IPS-15b (cell line): ENCODE data around the gene DGLUCY.
"Not testable (repeated sequence)": the region's sequence is repeated elsewhere in the genome, so short reads cannot be mapped to it uniquely, and the experiment has no call there.

ENCODE experiments used
- H3K27me3 ChIP-seq: one replicate; pipeline ENCODE4 v1.6.1; 2013; ENCODE audit warnings: low read length; ENCODE audit not compliant: control insufficient read depth, insufficient read depth
- H3K36me3 ChIP-seq: one replicate; pipeline ENCODE4 v1.6.1; 2013; ENCODE audit warnings: low read length; ENCODE audit not compliant: control insufficient read depth, insufficient read depth
- H3K4me1 ChIP-seq: one replicate; pipeline ENCODE4 v1.6.1; 2013; ENCODE audit warnings: mild to moderate bottlenecking, low read length; ENCODE audit not compliant: control insufficient read depth, insufficient read depth
- H3K4me3 ChIP-seq: one replicate; pipeline ENCODE4 v1.5.1; 2013; ENCODE audit warnings: low read depth, low read length
- H3K9ac ChIP-seq: one replicate; pipeline ENCODE4 v1.6.1; 2013; ENCODE audit warnings: low read depth, mild to moderate bottlenecking, low read length
- H3K9me3 ChIP-seq: one replicate; pipeline ENCODE4 v1.6.1; 2013; ENCODE audit warnings: mild to moderate bottlenecking, low read length; ENCODE audit not compliant: control insufficient read depth, insufficient read depth

DGLUCY gene

DNA sequence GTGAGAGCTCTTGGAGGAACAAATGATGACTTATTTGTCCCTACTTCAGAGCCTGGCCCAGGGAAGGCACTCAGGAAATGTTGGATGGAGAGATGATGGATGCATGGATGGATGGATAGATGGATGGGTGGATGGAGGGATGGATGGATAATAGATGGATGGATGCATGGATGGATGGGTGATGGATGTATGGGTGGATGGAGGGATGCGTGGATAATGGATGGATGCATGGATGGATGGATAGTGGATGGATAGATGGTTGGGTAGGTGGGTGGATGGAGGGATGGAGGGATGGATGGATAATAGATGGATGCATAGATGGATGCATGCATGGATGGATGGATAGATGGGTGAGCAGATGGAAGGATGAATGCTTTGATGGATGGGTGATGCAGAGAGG lies 107.4 kb downstream of the DGLUCY start:
- Histone ChIP-seq H3K27me3 (no peaks in the 10 kb centered on the region), H3K9me3 (no peaks in the 10 kb centered on the region), H3K9ac (no peak overlapping the region), H3K4me3 (no peak overlapping the region), H3K36me3 (peaks cover 8% of the 10 kb centered on the region), H3K4me1 (no peaks in the 10 kb centered on the region)

DNA sequence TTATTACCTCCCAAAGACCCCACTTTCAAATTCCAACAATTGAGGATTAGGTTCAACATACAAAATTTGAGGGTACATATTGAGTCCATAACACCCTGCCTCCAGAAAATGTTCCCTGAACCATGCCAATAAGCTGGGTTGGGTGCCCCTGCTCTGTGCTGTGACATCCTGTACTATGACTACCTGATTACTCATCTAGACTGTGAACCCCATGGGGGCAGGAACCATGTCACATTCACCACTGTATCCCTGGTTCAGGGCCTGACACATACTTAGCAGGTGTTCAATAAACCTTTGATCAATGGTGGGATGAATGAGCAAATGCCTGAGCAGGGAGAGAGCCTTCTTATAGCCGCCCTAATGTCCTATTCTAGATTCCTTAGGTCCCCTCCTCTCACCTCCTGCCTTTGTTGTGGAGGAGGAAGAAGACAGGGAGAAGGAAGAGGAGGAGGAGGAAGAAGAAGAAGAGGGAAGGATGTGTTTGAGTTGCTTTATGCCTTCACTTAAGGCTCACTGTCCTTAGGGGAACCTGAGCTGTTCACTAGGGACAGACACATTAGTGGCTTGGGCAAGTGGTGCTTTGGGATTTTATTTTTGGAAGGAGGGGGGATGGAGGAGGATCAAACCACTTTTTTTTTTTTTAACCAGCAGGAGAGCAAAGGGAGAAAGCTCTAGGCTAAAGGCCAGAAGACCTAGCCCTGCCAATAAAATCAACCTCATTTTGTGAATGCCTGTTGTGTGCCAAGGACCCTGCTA lies 109.3 kb downstream of the DGLUCY start:
- no peaks in the 10 kb centered on the region for H3K27me3 ChIP-seq
- H3K4me3 ChIP-seq = no peak overlapping the region
- H3K9ac ChIP-seq = no peak overlapping the region
- H3K4me1 ChIP-seq = peaks cover 1% of the 10 kb centered on the region
- no peaks in the 10 kb centered on the region for H3K9me3 ChIP-seq
- peaks cover 8% of the 10 kb centered on the region for H3K36me3 ChIP-seq

DNA sequence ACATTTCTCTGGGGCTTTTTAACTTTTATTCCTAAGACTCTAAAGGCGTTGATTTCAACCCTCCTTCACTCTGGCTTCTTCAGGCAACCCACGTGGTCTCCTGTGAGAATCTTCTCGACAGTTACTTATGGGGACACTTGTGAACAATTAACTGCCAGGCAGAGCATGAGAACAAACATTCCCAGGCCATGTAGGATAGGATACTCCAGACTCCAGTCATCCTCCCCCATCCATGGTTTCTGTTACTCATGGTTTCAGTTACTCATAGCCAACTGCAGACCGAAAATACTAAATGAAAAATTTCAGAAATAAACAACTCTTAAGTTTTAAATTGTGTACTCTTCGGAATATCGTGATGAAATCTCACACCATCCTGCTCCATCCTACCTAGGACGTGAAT lies 111.2 kb downstream of the DGLUCY start:
- Histone ChIP-seq H3K36me3 (peaks cover 5% of the 10 kb centered on the region), H3K9me3 (no peaks in the 10 kb centered on the region), H3K9ac (no peak overlapping the region), H3K27me3 (no peaks in the 10 kb centered on the region), H3K4me1 (peaks cover 6% of the 10 kb centered on the region), H3K4me3 (no peak overlapping the region)

DNA sequence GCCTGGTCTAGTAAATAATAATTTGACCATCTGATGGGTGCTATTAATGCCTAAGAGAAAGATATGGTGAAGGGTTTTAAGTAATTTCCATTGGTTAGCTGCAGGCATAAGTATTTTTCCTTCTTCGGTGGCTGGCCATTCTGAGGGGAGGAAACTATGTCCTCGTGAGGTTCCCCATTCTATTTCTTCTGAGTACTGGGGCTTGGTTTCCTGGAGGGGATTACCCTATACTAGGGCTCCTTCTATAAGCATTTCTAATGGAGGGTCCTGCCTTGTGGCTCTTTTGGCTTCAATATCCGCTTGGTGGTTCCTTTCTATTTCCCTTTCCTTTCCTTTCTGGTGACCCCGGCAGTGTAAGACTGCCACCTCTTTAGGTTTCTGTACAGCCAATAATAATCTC lies 112.5 kb downstream of the DGLUCY start:
- not testable (repeated sequence) for H3K36me3 ChIP-seq, H3K4me3 ChIP-seq, H3K9ac ChIP-seq, H3K4me1 ChIP-seq, H3K9me3 ChIP-seq, H3K27me3 ChIP-seq

DNA sequence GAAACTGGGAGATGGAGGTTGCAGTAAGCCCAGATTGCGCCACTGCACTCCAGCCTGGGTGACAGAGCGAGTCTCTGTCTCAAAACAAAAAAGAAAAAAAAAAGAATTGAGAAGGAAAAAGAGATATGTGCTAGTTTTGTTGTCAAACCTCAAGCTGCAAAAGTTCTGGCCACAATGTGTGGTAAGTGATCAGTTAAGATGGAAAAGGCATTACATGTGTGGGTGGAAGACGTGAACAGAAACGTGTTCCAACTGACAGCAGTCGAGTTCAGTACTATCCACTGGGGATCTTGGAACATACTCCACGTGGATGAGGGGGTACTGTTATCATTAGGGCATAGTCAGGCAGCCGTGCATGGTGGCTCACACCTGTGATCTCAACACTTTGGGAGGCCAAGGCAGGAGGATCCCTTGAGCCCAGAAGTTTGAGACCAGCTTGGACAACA lies 113.3 kb downstream of the DGLUCY start:
- Histone ChIP-seq H3K27me3 (no peaks in the 10 kb centered on the region), H3K4me3 (no peak overlapping the region), H3K9ac (no peak overlapping the region), H3K4me1 (peaks cover 6% of the 10 kb centered on the region), H3K9me3 (no peaks in the 10 kb centered on the region), H3K36me3 (peaks cover 4% of the 10 kb centered on the region)

DNA sequence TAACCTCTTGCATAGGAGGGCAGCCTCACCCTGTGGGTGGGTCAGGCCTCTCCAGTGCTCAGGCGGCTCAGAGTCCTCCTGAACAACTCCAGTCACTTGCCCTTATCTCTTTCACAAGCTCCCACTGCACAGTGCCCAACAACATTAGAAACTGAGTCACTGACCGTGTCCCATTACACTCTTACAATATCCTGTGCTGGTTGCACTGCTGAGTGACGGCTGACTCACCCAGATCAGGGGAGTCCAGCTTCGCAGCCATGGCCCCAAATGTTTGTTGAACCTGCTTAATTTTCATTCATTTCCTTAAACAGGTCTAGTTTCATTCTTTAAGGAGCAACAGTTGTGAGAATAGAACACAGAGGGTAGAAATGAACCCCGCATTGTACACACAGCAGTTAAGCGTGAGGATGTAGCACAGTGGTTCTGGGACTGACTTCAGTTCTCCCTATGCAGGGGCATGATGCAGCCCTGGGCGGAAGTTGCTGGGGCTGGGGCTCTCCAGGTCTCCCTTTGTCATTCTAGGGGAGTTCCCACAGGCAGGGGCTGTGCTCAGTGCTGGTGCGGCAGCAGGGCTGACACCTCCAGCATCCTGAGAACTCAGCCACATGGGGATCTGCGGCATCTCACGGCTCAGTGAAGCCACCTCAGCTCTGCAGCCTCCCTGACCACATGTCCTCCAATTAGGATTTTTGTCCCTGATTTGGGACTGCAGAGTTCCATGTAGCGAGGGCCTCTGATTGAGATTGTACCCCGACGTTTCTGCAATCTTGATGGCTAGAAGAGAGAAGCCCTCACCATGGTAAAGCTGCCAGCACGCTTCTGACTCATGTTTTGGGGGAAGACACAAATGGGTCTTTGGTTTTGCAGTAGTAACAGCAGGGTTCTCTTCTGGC lies 114.5 kb downstream of the DGLUCY start:
- Histone ChIP-seq H3K9ac (no peak overlapping the region), H3K36me3 (peaks cover 4% of the 10 kb centered on the region), H3K4me1 (peaks cover 6% of the 10 kb centered on the region), H3K27me3 (no peaks in the 10 kb centered on the region), H3K4me3 (no peak overlapping the region), H3K9me3 (no peaks in the 10 kb centered on the region)

DNA sequence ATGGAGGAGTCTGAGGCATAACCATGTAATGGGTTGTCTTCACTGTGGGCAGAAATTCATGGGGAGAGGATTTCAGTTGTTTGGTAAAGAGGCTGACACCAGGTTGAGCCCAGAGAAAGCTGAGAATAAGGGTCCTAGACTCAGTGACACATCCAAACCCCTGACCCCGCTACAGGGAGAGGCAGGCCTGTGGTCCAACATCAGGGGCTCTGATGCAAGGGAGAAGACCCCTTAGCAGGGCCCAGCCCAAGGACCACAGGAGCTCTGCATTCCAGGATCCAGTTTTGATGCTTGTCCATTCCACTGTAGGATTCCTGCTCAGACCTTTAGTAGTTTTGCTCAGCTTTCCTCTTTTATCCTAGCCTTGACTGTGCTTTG lies 115.1 kb downstream of the DGLUCY start:
- H3K4me3 ChIP-seq = no peak overlapping the region
- H3K9me3 ChIP-seq = no peaks in the 10 kb centered on the region
- H3K4me1 ChIP-seq = peaks cover 6% of the 10 kb centered on the region
- peaks cover 4% of the 10 kb centered on the region for H3K36me3 ChIP-seq
- no peak overlapping the region for H3K9ac ChIP-seq
- no peaks in the 10 kb centered on the region for H3K27me3 ChIP-seq

DNA sequence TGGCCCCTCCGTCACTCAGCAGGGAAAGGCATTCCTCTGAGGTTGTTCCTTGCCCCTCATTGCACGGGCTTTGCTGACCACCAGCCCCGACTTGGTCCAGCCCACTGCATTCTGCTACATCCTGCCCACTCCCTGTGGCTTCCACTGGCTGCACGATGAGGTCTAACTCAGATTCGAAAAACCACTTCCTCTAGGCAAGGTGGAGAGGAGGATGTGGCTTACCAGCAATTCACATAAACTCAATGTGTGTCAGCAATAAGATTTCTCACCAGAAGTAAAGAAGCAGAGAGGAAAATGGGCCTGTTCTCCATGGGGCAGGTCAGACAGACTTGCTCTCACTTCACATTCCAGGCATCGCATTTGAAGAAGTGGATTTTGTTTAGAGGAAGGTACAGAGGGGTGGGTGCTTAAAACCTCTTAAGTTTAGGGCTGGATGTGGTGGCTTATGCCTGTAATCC lies 115.9 kb downstream of the DGLUCY start:
- no peak overlapping the region for H3K9ac ChIP-seq
- no peaks in the 10 kb centered on the region for H3K27me3 ChIP-seq
- H3K36me3 ChIP-seq = peaks cover 4% of the 10 kb centered on the region
- H3K9me3 ChIP-seq = no peaks in the 10 kb centered on the region
- H3K4me3 ChIP-seq = no peak overlapping the region
- H3K4me1 ChIP-seq = peaks cover 6% of the 10 kb centered on the region

DNA sequence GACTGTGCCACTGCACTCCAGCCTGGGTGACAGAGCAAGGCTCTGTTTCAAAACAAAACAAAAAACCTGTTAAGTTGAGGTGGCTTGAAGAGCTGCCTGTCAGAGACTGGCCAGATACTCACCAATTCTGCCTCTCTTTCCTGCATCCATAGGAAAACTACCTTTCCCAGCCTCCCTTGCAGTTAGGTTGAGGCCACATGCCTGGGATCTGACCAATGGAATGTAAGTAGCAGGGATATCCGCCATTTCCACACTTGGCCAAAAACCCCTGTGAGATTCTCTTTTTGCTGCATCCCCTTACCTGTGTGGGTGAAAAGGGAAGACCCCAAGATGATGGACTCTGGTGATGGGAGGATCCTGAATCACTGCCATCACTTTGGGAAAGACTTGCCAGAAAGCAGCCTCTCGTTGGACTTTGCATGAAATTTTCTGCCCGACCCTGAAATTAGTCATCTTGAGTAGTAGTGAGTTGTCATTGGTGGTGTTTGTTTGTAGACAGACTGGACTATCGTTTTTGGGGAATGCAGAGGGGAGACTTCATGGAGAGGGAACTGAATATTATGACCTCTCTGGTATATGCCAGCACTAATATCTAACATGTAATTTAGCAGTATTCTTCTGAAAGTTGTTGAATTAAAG lies 116.6 kb downstream of the DGLUCY start:
- Histone ChIP-seq H3K9ac (no peak overlapping the region), H3K9me3 (no peaks in the 10 kb centered on the region), H3K36me3 (peaks cover 4% of the 10 kb centered on the region), H3K4me1 (peaks cover 6% of the 10 kb centered on the region), H3K4me3 (no peak overlapping the region), H3K27me3 (no peaks in the 10 kb centered on the region)

DNA sequence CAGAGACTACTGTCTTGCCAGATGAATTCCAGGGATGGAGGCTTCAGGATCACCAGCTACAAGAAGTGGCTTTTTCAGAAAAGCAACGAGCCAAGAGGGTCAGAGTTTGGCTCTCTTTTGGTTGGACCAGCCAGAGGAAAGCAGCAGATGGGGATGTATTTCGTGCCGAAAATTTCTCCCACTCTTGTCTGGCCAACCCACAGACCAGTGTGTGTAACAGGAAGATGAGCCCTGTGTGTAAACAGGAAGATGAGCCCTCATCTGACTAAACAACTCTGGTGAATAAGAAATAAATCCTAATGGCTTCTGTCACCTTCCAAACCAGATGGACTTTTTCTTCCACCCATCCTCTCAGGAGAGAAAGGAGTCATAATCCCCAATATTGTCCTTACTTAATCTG lies 117.6 kb downstream of the DGLUCY start:
- Histone ChIP-seq H3K4me1 (peaks cover 6% of the 10 kb centered on the region), H3K4me3 (no peak overlapping the region), H3K36me3 (peaks cover 4% of the 10 kb centered on the region), H3K9me3 (no peaks in the 10 kb centered on the region), H3K9ac (no peak overlapping the region), H3K27me3 (no peaks in the 10 kb centered on the region)

DNA sequence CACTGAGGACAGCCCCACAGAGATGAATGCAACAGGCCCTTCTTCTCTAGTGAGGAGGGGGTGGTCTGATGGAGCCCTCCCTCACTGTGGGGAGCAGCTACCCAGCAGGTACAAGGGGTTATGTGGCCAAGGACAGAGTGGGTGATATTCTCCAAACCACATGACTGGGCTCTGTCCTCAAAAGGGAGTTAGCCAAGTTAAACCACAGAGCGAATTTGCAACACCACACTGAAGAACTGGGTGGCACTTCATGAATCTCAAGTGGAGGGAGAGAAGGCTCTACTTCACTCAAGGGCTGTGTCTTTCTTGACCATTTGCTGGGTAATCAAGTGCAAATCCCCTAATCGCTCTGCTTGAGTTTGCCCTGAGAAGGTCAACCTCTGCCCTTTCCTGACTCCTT lies 118.2 kb downstream of the DGLUCY start:
- Histone ChIP-seq H3K36me3 (peaks cover 4% of the 10 kb centered on the region), H3K27me3 (no peaks in the 10 kb centered on the region), H3K4me1 (peaks cover 6% of the 10 kb centered on the region), H3K9ac (no peak overlapping the region), H3K9me3 (no peaks in the 10 kb centered on the region), H3K4me3 (no peak overlapping the region)
